ENCODE data around the gene ZNF169.
"Not testable (repeated sequence)": the region's sequence is repeated elsewhere in the genome, so short reads cannot be mapped to it uniquely, and the experiment has no call there.

- not testable (repeated sequence) for TF ChIP-seq CTCF (IDR thresholded peaks at IDR 0.05; ENCODE audit: low read length); EZH2 (IDR thresholded peaks at IDR 0.05; ENCODE audit: borderline replicate concordance, low read length)
Observed at GRCh38 chr9:94241098-94241497, 18.0 kb upstream of the ZNF169 start.

All from OCI-LY1 (cell line).